HG03066 (cell line): Measurements from ENCODE around the gene FBXW8.

ENCODE experiments used
- ATAC-seq: cut with Tn5 transposase; IDR thresholded peaks from one replicate; pipeline ENCODE4 v1.9.1; 2021; ENCODE audit warnings: low read depth; ENCODE audit not compliant: unreplicated experiment

FBXW8 gene

DNA sequence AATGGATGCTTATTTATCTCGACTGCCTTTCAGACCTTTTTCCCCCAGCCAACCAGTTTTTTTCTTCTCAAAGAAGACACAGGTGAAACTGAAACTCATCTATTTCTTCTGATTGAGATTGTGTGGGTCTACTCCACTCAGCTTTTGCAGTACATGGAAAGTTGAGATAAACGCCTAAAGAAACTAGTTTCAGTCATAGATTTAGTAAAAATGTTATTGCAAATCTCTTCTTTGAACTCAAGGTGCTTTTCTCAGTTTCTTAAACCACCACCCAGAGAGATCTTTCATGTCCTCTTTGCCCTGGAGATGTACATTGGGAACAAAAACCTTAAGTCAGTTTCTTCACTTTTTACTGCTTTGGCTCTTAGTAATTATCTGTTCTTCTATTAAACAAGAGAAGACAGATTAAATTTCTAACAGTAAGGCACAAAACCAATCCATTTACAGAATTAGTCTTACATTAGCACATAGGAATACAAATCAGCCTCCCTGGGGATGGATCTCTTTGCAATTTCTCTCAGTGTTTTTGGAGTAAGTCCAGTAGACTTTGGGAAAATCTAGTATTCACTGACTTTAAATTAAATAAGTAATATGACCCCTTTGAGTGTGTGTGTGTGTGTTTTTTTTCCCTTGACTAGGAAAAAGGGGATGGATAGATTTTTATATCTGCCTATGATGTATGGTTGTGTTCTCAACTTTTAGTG is 11.6 kb downstream of the FBXW8 start:
- ATAC-seq: peak; percentile 71

DNA sequence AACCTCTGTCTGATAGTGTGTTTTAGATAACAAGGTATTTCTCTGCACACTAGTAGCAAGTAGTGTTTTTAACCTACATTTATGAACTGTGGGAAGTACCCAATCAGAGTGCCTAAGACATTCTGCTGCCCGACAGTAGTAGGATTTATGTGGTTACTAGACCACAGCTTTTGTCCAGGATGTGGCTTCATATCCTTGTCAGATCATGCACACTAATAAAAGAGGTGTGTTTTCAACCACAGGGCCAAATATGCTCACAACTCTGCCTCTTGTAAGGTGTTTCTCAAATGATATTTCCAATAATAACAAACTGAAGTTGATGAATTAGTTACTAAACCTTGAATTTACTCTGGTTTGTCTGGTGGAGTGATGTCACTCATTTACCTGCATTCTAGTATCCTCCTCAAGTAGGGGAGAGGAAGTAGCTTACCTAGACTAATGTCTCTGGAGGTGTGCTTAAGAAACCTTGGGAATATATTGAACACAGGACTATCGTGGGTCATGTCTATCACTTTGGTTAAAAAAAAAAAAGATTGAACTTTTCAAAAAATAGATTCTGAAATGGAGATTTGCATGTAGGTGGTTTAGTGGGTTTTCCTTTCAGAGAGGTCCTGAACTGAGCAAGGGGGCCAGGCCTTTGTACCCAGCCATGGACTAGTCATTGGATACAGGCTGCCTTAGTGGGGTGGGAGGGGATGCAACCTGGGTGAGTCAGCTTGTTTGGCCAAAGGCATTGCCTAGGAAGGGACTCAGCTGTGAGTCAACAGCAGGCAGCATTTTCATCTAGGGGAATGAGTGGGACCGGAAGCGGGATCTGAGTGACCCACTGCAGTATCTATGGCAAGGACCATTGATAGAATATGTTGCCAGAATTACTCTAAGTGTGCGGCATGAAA is 14.1 kb downstream of the FBXW8 start:
- ATAC-seq: peak; percentile 63

DNA sequence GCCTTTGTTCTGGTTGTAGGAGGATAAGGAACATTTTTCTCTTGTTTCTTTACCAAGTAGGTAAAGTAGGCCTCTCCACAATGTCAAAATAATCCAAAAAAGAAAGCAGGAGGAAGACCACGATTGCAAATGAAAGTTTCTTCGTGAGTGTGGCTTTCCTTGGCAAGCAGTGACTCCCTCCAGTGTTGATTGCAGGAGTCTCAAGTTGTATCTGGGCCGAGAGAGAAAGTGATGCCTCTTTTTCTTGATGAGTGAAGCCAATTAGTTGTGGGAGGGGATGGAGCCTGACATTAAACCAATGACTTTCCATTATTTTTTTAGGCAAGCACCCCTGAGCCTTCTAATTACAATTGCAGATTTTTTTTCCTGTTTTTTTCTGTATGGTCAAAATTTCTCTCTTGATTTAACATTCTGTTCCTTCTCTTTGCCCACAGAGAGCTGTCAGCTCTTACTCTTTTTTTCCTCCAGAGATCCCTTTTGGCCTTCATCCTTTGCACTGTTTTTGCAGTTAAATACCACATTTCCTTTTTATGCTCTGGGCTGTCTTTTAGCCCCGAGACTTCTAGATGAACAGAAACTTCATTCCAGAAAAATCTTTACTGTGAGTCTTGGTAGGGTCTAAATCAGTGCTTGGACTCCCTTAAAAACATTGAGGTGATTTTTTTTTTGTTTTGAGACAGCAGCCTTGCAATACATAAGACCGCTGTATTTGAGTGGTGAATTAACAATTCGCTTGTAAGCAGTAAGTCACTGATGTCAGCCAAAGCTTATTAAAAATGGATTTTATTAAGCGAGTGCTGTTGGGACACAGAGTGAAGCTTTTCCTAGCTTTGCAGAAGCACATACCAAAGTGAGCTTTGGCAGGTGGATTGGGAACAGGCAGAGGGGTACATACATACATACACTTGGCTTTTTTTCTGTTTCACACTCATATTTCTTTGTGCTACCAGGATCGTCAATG is 15.8 kb downstream of the FBXW8 start:
- ATAC-seq: no peak

DNA sequence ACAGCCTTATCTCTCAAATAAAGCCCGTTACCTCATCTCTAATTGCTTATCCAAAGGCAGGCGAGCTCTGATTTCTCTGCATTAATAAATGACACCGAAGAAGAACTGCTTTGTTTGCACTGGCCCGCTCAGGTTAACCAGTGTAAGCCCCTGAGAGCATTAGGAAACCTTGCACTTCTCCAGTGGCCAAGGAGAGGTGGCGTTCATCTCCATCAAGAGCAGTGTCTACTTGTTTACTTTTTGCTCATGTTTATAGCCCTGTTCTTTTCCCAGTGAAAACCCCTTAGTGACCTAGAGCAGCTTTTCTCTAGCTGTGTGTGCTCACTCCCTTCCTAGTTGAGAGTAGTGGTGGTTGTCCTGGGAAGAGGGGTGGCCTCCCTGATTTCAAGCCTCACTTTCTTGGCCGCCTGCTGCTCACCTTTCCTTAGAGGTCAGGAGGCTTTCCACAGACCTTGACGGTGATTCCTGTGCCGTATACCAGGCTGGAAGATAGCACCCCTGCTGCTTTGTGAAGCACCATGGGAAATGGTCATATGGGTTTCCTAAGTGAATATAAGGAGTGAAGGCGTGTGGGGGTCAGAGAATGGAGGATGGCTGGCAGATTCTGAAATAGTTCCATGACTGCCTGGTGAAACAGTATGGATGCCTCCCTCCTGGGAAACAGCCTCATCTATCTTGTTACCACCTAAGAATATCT is 16.6 kb downstream of the FBXW8 start:
- ATAC-seq: no peak

DNA sequence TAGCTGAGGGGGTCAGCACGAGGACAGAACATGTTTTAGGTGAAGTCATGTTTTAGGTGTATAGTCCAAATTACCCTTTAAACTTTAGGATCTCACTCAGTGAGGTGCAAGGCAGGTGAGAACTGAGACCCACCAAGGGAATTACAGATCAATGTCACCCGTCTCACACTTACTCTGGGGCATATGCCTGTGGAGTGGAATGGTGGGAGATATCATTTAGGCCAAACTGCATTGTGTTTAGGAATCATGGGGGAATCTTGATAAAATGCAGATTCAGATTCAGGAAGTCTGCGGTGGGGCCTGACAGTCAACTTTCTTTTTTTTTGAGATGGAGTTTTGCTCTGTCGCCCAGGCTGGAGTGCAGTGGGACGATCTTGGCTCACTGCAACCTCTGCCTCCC is 17.8 kb downstream of the FBXW8 start:
- no peak for ATAC-seq

DNA sequence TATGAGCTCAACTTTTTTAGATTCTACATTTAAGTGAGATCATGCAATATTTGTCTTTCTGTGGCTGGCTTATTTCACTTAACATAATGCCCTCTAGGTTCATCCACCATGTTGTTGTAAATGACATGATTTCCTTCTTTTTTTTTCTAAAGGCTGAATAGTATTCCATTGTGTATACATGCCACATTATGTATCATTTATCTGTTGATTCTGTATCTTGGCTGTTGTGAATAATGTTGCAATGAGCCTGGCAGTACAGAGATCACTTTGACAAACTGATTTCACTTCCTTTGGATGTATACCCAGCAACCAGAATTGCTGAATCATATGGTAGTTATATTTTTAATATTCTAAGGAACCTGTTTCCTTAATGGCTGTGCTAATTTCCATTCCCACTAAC is 19.1 kb downstream of the FBXW8 start:
- ATAC-seq: no peak

DNA sequence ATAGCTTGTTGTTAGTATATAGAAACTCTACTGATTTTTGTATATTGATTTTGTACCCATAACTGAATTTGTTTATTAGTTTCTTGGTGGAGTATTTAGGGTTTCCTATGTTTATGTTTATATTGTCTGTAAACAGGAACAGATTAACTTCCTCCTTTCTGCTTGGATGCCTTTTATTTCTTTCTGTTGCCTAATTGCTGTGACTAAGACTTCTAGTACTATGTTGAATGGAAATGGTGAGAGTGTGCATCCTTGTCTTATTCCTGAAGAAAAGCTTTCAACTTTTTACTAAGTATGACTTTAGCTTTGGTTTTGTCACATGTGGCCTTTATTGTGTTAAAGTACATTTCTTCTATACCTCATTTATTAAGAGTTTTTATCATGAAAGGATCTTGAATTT is 20.9 kb downstream of the FBXW8 start:
- no peak for ATAC-seq

DNA sequence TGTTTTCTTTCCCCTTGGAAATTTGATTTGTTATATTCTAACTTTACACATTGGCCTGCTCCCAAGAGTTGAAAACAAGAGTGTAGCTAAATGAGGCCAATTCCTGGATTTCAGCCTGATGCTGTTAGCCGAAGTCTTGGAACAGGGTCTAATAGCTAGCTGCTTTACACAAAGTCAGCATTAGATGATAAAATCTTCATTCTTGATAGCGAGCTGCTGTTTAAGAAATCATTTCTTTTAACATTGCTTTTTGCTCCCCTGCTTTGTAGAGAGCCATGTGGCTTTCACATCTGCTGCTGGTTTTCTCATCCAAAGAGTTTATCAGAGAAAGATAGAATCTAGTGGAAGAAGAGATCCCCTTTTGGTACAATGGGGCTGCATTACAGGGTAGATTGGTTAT is 22.3 kb downstream of the FBXW8 start:
- no peak for ATAC-seq

DNA sequence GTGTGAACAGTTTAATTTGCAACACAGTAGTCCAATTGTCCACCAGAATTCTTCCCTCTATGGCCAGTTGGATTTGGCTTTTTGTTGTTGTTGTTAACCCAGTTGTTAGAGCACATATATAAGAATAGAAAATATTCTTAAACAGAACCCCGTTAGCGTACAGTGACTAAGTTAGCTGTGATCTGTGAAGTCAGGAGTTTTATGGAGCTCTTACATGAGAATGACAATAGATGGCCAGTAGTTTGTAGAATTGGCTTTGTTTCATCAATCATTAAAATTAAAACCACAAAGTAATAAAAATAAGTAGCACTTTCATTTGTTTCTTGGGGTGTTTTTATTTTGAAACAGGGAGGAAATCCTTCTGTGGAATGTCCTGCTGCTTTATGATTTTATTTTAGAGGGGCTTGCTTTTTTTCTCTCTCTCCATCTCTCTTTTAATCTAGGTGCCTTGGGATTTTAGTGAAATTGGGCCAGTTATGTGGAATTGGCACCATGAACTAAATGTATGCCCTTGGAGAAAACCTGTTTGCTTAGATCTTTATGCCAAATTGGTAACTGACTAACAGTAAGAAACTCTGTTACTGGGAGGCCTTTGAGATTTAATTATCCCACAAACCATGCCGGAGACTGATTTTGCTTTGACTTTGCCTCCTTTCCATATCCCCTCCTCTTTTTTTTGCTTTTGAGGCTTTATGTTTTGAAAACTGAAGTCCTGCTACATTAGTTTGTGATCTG is 22.9 kb downstream of the FBXW8 start:
- ATAC-seq: no peak

DNA sequence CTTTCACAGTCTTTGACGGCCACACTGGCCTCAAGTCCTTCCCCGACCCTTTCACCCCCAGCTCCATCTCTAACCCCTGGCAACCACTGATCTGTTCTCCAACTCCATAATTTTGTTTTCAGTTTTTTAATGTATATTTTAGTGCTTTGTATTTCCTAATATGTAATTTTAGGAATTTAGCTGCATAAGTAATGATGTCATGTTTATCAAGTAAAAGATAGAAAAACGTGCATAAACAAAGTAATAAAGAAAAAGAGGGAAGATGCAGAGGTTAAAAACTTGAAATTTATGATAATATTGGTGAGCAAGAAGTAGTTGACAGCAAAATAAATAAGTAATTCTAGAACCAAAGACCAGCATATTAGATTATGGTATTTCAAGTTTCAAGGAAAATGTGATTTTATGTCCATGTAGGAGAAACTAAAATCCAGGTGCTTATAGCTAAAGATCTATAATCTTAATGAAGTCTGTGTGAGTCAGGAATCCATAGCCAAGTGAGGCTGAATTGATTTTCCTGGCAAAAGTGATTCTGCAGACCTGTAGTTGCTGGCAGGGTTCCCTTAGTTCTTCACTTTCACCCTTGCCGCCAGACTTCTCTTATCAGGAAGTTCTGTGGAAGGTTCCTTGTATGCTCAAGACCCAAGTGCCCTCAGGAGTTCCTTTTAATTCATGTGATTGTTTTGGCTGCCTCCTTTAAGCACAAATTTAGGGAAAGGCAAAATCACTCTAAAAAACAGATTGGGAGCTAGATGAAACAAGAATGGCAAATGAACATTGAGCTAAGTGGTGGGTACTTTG is 24.4 kb downstream of the FBXW8 start:
- no peak for ATAC-seq

DNA sequence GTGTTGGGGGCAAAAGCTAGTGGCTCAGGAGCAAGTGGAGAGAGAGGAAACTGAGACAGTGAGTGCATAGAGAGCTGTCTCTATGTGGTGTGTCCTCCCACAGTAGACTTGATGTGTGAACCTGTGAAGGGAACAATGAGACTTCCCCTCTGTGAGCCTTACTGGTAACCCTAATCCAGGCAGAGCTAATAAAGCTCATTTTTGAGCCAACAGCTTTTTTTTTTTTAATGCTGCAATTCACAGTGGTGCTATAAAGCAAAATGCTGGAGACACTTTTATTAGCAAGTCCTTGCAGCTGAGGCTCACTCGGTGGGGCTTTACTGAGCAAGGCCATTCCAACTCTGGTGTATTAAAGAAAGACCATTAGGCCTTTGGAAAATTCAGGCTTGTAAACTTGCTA is 26.9 kb downstream of the FBXW8 start:
- ATAC-seq: no peak

DNA sequence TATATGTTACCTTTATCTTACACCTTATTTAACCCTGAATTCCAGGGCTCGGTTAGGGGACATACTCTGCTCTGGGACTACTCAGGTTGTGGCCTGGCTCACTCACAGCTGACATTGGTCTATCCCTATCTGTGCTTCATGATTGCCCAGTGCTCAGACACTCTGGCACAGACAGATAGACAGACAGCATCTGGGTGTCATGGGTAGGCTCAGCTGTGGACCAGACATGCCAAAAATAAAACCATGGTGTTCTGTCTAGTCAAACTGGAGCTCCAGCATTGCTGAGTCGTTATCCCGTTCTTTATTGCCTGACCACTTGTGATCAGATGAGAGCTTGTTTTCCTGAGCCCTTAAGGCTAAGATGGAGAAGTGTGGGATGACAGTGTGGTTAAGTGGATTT is 29.0 kb downstream of the FBXW8 start:
- ATAC-seq: no peak

DNA sequence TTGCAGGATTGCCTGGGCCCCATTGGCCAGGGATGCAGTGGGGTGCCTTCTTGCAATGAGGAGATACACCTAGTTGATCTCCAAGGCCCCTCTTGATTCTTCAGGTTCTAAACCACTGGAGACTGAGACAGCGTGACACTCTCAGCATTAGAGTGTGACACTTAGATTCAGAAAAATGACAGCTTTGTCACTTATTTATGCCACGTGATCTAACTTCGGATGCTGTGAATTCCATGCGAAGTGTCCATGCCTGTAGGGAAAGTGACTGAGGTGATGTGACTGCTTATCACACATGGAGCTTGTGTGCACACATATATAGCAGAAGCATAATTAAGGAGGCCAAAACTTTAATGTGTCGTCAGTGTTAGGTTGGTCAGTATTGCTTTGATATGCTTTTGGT is 30.4 kb downstream of the FBXW8 start:
- ATAC-seq: no peak

DNA sequence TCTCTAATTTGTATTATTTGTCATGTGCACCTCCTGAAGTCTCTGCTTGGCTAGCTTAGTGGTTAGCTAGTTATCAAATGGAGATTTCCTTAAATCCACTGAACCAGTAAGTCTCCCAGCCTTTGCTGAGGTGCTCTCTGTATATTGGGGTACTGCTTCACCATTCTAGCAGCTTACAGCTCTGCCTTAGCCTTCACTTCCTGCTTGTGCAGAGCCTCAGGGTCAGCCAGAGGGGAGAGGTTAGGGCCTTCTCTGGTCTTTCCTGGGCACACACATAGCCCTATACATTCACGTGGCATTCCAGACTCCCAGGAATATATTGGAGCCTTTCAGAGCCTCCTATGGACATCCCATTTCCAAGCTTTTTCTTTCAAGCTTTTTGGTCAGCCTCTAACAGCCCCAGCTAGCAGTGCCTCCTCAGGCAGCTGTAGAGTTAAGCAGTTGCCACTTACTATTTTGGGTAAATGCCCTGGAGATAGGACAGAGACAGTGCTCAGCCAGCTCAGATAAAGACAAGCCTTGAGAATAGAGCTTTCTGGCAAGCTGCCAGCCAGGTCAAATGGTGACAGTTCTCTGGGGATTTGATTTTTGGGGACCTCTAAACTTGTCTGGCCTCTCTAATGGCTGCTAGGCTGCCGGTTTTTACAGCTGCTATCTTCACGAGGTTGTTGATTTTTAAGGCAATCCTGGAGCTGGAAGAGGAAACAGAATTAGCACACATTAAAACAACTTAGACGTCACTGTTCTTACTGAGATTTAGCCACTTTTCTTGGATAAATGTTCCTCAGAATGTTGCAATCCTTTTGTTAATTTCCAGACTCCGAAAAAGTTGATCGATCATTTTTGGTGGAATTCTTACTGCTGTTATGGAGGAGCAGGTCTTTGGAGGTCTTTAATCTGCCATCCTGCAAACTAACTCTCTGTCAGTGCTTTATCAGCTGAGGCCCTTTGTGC is 32.9 kb downstream of the FBXW8 start:
- no peak for ATAC-seq

DNA sequence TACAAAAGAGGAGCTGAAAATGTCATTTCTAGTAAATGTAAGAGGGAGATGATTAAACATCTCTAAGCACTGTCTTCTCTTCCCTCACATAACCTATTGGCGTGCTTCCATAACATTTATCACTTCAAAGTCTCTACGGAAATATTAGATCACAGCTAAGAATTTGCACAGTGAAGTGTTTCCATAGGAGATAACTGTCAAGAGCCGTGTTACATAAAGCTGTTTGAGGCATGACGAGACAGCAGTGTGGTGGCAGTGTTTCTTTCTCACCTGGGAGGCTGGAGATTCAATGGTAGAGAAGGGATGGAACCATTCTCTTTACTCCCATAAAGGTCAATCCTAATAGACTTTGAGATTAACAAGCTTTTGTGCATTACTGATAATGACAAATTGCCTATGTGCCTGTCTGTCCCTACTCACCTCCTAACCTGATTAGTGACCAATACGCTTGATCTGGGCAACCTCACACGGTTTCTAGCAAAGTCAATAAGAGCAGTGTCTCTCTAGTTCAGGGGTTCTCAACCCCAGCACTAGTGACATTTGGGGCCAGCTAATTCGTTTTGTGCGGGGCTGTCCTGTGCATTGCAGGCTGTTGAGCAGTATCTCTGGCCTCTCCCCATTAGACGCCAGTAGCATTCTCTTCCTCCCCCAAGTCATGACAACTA is 35.3 kb downstream of the FBXW8 start:
- no peak for ATAC-seq

DNA sequence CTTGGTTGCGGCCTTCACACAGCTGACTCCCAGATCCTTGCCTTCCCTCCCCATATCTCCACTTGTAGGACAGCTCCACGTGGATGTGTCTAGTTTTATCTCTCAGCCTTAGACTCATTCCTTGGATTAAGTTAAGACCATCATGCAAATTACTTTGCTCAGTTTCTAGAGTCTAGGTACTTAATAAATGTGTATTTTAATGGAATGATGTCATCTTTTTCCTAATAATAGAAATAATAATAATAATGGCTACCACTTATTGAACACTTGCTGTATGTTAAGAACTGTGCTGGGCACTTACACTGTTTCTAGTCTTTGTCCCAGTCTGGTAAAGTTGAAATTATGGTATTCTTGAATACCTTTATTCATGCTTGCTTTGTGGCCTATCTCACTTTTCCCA is 37.5 kb downstream of the FBXW8 start:
- no peak for ATAC-seq

DNA sequence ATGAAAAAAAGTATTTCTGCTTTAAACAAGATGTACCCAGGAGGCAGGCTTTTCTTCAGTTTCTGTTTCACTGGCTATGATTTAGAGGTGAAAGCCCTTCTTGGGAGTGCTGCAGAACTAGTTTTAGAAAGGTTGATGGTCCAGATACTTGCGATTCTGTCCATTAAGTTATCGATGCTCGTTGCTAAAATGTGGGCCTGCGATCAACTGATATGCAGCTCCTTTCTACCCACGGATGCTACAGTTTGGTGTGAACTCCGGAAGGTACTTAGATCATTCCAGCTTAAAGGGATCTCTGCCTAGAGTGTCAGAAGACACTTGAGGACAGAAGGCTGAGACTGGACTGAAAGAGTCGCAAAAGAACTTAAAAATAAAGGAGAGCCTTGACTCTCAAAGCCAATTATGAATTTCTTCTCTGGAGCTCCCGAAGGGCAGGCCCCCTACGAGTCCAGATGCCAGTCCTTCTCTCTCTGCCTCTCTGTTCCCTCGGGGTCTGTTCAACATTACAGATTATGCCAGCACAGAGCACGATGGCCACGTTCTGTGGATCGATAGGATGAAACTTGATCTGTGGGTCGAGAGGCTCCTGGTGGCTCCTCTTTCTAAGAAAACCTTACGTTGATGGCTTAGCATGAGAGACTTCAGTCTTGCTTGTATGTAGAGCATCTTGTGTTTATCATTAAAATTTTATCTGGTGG is 40.0 kb downstream of the FBXW8 start:
- ATAC-seq: no peak
